ENCODE data around the gene DPP9. TPM values are rescaled to one million over a fixed set of nuclear protein-coding genes. Genes with fewer than 3 reads are reported as not detected.
A peak's percentile ranks its signal among the peaks of the same experiment; 100 is the strongest.

DPP9 gene
- total and polyA plus RNA-seq, 2 of the 13 experiments (the other 11 are each of a cell fraction or from before 2014, with no cell fraction given) = 8.4 to 25.8 TPM

GRCh38 chr19:4712771-4713170 is 10.9 kb downstream of the DPP9 start:
- H2AFZ ChIP-seq (ENCODE audit: low read length) = no peak overlapping the region
- peaks cover 22 to 45% of the 10 kb centered on the region in 2 experiments; a peak in 4 of 5 replicates for H3K36me3 ChIP-seq (replicated peaks in 1 of 2; ENCODE audit: control insufficient read depth in 1 of 2, insufficient read depth in 2 of 2, low read length in 2 of 2)
- POLR2A ChIA-PET = no interaction called here
- H3K4me1 ChIP-seq (ENCODE audit: insufficient read depth, low read length) = peaks cover 53% of the 10 kb centered on the region
- intact Hi-C loops (cut with micrococcal nuclease; ENCODE audit: unreplicated experiment) (no loop called here), in situ Hi-C loops (cut with HindIII; ENCODE audit: extremely low pct_ligation_motif_present, low pct_unique_long_range_greater_than_20kb) (no loop called here)
- FAIRE-seq = no peak
- no TSS peak for BruUV-seq (replicated peaks)
- no peaks in the 10 kb centered on the region for H3K9me3 ChIP-seq (ENCODE audit: low read length)
- no peak for TF ChIP-seq ZNF672 (CRISPR knock-in tag; IDR thresholded peaks at IDR 0.05)
- peak; percentile 34 for TF ChIP-seq CTCF (CRISPR knock-in tag; IDR thresholded peaks at IDR 0.05)
- no peak for TF ChIP-seq RBM22 (optimal IDR thresholded peaks at IDR 0.05; ENCODE audit: low read length)
- TF ChIP-seq ZBTB33 (CRISPR knock-in tag; IDR thresholded peaks at IDR 0.05) = peak; percentile 37
- TF ChIP-seq HNRNPUL1 (IDR thresholded peaks at IDR 0.05; ENCODE audit: low read depth, low read length) = no peak
- 0 out of 2 replicates have a peak, but pooled peaks have one; percentile 19 for TF ChIP-seq RBFOX2 (IDR thresholded peaks at IDR 0.05; ENCODE audit: low read depth, low read length)
- peak; percentile 9; the same call in 1 of the 2 replicates for TF ChIP-seq ZNF687 (CRISPR knock-in tag; IDR thresholded peaks at IDR 0.05)
- no peak overlapping the region for H3K4me2 ChIP-seq (ENCODE audit: low read depth, low read length)
- H3K4me3 ChIP-seq (replicated peaks in 1 of 3; ENCODE audit: insufficient read depth in 1 of 3, low read depth in 2 of 3, low read length in 3 of 3) = no peak overlapping the region
- CTCF ChIA-PET (ENCODE audit: low intra/inter-chr PET ratio, low total read pairs) = no interaction called here
- no peaks in the 10 kb centered on the region for H3K27me3 ChIP-seq (ENCODE audit: control insufficient read depth in 1 of 2, insufficient read depth in 2 of 2, low read length in 2 of 2)
- DNase-seq (ENCODE audit: low spot score) = no peak
- no peak for ATAC-seq
- H3K27ac ChIP-seq (ENCODE audit: extremely low read length, insufficient read depth, low read length) = no peak overlapping the region
- H3K79me2 ChIP-seq (ENCODE audit: insufficient read depth, low read length) = no peaks in the 10 kb centered on the region
- H3K9ac ChIP-seq (ENCODE audit: insufficient read depth, low read depth, low read length) = no peak overlapping the region
- 100% methylated on average over 6 of the region's 14 CpGs for WGBS (ENCODE audit: low lambda C conversion rate)
- peaks cover 6% of the 10 kb centered on the region; the same call in 1 of the 2 replicates for H4K20me1 ChIP-seq (ENCODE audit: insufficient read depth, low read length)
